Measurements from ENCODE around the gene MSTO1.
"Not testable (repeated sequence)": the region's sequence is repeated elsewhere in the genome, so short reads cannot be mapped to it uniquely, and the experiment has no call there.

The MSTO1 gene

GRCh38 chr1:155613226-155613625, 3.2 kb downstream of the MSTO1 start:
- DNase-seq (ENCODE audit: low read depth in 2 of 2), result not testable (repeated sequence)

GRCh38 chr1:155622191-155622590, 12.2 kb downstream of the MSTO1 start:
- DNase-seq (ENCODE audit: low read depth in 2 of 2), result no peak

GRCh38 chr1:155623357-155623756, 13.3 kb downstream of the MSTO1 start:
- no peak for DNase-seq (ENCODE audit: low read depth in 2 of 2)

GRCh38 chr1:155626428-155626827, 16.4 kb downstream of the MSTO1 start:
- DNase-seq (ENCODE audit: low read depth in 2 of 2), result not testable (repeated sequence)

- DNase-seq (ENCODE audit: low read depth in 2 of 2), result no peak
These were observed 26.6 kb downstream of the MSTO1 start for GRCh38 chr1:155636397-155637153.

GRCh38 chr1:155640367-155640766, 30.3 kb downstream of the MSTO1 start:
- DNase-seq (ENCODE audit: low read depth in 2 of 2), result no peak

GRCh38 chr1:155642559-155643180, 32.7 kb downstream of the MSTO1 start:
- not testable (repeated sequence) for DNase-seq (ENCODE audit: low read depth in 2 of 2)

- DNase-seq (ENCODE audit: low read depth in 2 of 2), result no peak
These were observed 33.2 kb downstream of the MSTO1 start for GRCh38 chr1:155643230-155643629.

GRCh38 chr1:155645034-155645598, 35.1 kb downstream of the MSTO1 start:
- DNase-seq (ENCODE audit: low read depth in 2 of 2), result no peak

GRCh38 chr1:155645648-155646047, 35.6 kb downstream of the MSTO1 start:
- no peak for DNase-seq (ENCODE audit: low read depth in 2 of 2)

GRCh38 chr1:155646307-155646706, 36.3 kb downstream of the MSTO1 start:
- no peak for DNase-seq (ENCODE audit: low read depth in 2 of 2)

GRCh38 chr1:155648207-155649147, 38.5 kb downstream of the MSTO1 start:
- no peak for DNase-seq (ENCODE audit: low read depth in 2 of 2)

- DNase-seq (ENCODE audit: low read depth in 2 of 2), result no peak
These were observed 39.7 kb downstream of the MSTO1 start for GRCh38 chr1:155649676-155650075.

GRCh38 chr1:155650231-155650757, 40.3 kb downstream of the MSTO1 start:
- DNase-seq (ENCODE audit: low read depth in 2 of 2), result no peak

- DNase-seq (ENCODE audit: low read depth in 2 of 2), result no peak
These were observed 42.0 kb downstream of the MSTO1 start for GRCh38 chr1:155651861-155652661.

GRCh38 chr1:155652951-155653350, 42.9 kb downstream of the MSTO1 start:
- DNase-seq (ENCODE audit: low read depth in 2 of 2), result no peak

GRCh38 chr1:155657463-155657862, 47.4 kb downstream of the MSTO1 start:
- DNase-seq (ENCODE audit: low read depth in 2 of 2), result no peak

- not testable (repeated sequence) for DNase-seq (ENCODE audit: low read depth in 2 of 2)
These were observed 51.2 kb downstream of the MSTO1 start for GRCh38 chr1:155661239-155661638.

Measured in stimulated activated CD4-positive, alpha-beta T cell treated with anti-CD3 and anti-CD28 coated beads, Interleukin-1b, Interleukin-23, amount 100 ng/mL, for 1 hour (primary cell).